SKM-1 (cell line): ENCODE results near the gene NNAT.

ENCODE experiments used
- DNase-seq: peaks from one replicate; lab custom pipeline; 2025; ENCODE audit not compliant: unreplicated experiment; lab: John Stamatoyannopoulos, UW

The NNAT gene

DNA sequence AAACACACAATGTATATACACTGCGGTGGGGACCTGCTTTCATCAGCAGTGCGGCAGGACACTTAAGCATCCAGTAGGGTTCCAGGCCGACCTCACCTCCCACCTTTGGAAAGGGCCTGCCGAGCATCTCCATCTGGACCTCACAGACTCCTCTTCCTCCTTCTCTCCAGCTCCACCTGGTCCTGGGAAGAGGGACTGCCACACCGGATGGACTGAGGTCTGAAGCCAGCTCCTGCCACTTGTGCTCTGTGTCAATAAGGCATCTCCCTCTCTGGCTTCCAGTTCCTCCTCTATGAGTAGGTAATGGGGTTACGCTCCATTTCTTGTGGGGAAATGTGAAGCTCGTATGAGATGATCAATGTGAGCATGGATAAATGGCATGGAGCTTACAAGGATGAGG is 19.1 kb upstream of the NNAT start:
- DNase-seq, result no peak

DNA sequence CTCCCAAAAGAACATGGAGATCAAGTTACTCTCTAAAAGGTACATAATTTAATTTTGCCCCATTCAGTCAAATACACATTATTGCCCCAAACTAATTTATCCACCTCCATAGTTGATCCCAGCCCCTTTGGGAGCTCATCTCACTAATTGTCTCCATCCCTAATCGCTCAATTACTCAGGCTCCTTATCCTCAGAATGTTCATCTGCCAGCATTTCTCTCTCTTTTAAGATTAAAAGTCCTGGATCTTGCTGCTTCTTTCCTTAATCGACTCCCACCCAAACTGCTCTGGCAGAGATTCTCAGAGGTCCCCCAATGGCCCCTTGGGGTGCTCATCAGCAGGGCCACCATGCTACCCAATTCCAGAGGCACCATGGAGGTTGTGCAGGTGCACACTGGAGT is 18.4 kb upstream of the NNAT start:
- DNase-seq, result no peak

DNA sequence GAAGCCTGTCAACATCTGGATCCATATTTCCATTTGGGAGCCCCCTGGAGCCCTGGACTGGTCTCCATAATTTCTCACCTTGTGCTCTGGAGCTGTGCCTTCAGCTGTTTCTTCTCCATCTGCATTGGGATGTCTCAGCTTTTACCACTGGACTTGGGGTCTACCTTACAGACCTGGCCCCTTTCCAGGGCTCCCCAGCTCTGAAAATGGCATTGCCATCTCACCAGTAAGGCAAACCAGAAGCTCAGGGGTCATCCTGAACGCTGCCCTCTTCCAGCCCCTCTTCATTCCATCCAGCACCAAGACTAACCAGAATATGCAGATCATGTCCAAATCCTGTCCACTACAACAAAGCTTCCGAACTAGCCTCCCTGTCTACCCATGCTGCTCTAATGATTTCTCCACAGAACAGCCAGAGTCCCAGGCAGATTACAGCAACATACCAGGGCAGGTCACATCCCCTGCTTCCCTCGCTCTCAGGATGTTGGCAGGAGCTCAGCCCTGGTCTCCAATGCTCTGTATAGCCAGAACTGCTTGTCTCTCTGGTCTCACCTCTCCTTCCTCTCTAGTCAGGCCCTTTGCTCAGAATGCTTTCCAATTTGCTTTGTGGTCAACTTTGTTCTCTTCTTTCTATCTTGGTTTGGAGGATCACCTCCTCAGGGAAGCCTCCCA is 17.7 kb upstream of the NNAT start:
- no peak for DNase-seq

DNA sequence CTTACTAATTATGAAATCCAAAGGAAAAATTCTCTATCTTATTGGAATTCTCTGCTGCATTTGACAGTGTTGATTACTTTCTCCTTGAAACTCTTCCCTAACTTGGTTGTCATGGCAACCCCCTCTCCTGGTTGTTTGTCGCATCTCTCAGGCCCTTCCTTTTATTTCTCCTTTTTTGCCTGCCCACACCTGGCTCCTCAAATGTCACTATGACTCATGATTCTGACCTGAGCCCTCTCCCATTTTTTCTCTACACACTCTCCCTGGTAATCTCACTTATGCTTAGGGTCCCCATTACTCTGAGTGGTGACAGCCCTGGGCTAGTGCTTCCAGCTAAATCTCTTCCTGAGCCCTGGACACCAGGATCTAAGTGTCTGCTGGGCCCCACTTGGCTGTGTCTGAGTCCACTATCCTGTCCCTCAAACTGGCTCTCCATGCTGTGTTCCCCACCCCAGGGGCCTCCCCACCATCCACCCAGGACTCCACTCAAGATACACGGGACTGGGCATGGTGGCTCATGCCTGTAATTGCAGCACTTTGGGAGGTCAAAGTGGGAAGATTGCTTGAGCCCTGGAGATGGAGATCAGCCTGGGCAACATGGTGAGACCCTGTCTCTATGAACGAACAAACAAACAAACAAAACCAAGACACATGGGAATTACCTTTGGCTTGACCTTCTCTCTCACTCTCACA is 16.5 kb upstream of the NNAT start:
- no peak for DNase-seq

DNA sequence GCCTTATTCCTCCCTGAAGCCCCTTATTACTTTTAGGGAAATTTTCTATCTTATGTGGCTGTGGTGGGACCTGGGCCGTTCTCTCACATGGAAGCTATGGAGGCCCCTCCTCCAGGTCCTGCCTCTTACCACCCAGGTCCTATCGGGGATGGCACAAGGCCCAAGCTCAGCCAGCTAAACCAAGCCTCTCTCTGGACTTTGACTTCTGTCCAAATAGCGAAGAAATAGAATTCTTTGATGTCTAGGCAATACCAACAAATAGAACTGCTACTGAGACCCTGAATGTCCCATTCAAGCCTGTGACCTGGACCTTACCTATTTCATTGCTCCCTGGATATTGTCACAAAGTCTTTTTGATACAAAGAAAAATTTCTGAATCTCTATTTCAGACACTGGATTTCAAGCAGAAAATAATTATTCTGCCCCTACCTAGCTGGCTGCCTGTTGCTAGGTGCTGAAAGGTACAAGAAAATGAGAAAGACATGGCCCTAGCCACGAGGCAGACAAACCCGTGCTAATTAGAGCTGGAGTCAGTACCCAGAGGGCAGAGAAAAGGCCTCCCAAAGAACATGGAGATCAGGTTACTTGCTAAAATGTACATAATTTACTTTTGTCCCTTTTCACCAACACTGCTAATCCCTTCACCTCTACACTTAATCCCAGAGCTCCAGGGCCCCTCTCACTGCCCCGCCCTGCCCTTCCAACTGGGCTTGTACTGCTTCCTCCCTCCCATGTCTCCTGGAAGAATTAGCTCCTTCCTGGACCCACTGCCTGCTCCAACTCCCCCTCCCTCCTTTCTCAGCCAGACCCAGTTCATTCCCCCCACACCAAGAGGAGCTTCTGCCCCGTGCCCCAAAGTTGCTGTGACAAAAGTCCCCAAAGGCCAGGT is 15.5 kb upstream of the NNAT start:
- DNase-seq, result no peak

DNA sequence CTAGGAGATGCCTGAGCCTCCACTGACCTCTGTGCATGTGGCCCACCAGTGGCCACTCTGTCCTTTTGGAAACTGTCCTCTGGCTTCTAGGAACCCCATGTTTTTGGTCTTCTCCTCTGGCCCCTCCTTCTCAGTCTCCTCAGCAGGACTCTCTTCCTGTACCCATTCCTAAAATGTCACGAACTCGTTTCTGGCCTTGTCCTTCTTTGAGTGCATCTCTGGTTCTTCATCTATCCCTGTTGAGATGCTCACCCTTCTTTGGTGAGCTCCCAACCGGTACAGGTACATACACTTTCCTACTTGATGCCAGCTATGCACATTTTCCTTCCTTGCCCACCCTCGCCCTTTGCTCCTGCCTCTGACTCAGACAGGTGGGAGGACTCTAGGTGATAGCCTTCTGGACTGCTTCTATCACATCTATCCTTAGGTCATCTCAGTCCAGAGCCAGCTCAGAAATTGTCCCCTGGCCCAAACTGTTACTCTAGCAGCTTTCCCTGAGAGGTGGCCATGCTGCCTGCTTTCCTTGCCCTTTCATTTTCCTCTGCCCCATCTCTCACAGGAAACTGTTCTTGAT is 14.8 kb upstream of the NNAT start:
- DNase-seq, result no peak

DNA sequence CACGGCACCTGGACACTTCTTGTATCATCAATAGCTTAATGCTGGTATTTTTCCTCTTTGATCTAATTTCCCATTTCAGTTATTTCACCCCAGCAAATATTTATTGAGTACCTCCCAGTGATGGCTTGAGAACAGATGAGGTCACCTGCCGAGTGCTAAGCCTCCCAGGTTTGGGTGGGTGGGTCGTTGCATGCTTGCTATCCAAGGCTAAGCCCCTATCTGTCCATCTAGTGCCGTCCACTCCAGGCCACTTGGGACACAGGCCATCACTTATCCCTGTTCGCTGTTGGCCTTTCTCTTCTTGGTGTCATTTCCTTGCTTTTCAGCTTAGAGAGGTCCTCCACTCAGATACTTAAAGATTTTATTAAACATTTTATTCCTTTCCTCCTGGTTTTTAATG is 10.8 kb upstream of the NNAT start:
- no peak for DNase-seq

DNA sequence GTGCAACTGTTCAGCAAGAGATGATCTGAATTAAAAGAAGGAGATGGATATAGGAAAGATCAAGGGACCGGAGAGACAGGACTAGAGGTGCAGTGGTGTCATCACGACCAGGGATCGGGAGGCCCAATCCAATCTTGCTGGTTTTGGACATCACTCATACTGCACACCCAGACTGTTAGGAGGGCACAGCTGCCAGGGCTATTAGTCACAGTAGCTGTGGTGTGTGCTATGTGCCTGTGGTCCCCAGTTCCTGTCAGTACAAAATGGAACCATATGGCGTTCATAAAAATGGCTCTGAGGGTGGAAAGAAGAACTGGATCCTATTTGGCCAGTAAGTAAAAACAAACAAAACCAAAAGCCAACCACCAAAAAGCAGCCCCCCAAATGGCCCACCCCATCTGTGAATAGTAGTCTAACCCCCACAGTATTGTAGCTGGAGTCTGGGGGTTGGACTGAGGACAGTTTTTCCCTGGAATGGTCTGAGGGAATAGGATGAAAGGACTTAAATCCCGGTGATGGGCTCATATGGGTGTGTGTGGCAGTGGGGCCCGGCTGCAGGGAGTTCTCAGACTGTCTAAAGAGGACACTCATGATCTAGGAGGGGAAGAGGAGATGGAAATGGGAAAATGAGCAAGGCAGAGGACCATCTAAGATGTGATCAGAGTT is 9.3 kb upstream of the NNAT start:
- DNase-seq, result no peak

DNA sequence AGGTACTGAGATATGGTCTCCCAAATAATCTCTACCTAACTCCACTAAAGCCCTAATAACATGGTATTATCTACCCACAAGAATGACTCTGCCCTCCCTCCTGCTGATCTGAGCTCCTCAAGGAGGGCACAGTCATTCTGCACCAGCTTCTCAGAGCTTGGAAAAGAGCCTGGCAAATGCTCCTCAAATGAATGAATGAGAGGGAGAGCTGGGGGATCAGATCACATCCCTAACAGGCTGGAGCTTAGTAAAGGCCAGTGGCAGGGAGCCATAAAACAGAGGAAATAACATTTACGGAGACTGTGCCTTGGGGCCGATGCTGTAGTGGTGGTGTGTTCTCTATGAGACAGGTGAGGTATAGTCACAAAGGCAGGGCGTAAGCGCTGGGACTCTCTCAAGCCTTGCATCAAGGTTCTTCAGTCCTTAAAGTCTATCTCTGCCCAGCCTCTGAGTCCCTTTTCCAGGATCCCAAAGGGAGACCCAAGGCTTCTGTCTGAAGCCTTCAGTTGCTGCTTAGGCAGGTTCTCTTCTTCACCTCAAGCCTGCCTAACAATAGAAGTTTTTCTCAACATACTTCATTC is 7.2 kb upstream of the NNAT start:
- DNase-seq, result no peak

DNA sequence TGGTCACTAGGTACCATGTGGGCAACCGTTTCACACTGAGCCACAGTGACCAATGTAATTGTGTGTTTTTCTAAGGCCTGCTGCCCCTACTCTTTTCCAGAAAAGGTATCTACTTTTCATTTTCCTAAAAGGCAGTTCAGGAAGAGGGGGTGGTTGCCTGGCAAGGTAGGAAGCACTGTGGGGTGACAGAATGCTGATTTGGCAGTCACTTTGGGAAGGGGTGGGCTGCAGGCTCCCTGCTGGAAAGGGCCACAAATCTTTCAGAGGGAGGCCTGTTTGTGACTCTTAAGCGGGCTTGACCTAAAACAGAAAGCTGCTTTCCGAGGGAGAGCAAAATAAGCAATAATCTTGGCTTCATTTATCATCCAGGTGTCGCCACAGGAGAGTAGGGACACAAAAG is 5.2 kb upstream of the NNAT start:
- no peak for DNase-seq

DNA sequence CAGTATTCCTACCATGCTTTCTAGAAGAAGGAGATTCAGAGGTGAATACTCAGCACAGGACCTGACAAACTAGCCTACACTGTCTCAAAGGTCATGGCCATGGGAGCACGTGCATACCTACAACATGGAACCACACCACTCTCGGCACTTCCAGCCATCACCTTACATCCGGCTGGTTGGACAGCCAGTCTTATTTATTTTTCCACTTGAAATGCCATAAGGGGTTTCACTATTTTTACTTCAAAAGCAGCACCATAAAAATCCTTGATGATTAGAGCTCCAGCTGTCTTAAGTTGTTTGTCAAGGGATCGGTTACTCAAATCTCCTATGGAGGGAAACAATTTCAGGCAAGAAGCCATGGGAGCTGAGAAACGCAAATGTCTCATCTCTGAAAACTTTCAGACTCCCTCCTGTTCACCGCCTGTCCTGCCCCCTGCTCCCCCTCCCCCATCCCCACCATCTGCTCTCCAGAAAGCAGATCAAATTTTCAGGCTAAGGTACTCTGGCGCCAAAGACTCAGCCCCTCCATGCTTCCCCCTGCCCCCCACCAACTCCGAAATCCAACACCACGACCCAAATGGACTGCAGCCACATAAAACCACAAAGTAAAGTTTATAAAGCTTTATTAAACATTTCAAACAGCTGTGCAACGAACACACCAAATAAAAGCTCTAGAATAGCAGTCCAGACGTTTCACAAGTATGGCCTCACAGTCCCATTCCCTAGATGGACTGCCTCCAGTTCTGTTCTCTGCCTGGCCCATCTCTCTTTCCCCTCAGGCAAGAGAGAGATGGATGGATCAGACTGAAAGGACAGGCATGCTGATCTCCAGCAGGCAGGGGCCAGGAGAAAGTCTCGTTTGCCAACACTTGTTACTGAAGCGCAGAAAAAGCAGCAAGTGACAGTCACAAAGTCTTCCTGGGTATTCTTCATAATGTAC is 4.0 kb upstream of the NNAT start:
- DNase-seq, result no peak

DNA sequence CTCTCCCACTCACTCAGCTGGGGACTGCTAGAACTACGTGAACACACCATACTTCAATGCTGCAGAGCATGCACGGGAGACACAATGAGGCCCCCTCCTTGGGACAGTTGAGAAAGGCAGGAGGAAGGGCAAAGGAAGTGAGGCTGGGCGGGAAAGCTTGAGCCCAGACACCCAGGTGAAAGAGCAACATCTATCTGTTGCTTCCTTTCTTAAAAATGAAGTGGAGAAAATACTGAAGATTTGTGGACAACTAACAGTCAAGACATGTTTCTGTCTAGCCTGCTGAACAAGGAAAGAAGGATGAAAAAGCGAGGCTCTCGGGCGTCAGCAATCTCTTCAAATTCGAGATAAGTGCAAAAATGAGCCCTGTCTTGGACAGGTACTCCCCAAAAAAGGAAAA is 3.0 kb upstream of the NNAT start:
- DNase-seq, result no peak

DNA sequence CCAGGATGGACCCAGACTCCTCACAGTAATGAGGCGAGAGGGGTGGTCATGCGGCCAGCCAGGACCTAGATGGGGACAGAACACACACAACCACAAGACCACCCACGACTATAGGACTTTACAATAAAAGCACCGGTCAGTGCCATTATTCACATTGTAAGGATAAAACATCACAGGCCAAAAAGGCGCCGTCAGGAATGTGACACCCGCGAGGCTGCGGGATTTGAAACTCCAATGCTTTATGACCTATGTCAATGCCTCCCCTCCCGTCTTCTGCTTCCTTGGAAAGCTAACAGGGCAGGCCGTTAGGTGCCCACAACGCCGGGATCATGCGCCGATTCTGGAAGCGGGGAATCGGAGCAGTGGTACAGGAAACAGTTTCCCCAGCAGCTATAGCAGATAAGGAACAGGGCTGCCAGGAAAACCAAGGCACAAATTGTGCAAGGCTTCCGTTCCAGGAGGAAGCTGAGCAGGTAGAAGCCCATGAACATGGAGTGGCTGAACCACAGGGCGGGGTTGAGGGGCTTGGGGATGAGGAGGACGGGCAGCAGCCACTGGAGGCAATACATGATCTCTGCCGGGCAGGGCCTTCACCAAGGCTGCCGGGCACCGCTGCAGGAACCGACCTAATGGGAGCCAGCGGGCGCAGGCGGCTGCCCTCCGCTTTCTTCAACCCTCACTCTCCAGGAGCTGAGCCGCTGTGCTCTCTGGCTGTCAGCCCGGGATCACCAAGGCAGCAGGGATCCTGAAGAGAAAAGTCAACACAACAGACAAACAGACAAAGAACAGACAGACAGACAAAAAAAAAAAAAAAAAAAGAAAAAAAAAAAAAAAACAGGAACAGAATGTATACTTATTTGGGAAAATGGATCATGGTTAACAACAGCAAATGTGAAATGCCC is 2.2 kb upstream of the NNAT start:
- DNase-seq, result no peak

DNA sequence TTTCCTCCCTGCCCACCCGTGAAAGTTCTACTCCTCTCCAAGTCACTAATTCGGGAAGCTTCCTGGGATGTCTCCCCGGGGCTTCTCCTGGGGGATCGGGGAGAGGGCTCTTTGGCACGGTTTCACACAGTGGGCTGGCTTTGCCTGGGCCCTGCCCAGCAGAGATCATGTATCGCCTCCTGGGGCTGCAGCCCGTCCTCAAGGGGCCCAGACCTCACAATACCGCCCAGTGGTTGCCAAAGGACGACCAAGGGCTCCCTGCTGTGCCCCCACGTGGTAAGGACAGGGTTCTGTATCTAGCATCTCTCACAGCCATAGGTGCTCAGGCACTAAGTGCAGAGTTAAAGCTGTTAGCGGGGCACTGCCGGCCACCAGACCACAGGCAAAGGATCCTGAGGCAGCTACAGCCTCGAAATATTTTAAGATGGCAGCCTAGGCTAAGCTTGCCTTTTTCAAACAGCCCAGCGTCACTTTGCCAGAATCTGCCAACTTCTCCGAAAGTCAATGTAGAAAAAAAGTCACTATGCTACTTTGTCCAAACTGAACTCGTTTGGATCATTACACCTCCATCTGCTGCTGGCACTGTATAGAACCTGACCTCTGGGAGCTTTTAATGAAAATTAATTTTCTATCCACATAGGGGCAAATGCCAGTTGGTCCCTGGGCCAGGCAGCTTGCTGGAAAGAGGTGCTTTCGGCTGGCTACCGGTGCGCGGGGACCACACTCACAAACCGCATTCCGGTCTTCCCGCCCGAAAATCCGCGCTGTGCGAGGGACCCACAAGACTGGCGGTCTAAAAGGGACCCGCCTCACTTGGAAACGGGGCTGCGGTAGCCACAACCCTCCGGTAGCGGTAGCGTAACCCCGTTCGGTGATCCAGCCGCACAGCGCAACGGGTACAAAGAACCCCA is 1.3 kb upstream of the NNAT start:
- no peak for DNase-seq

DNA sequence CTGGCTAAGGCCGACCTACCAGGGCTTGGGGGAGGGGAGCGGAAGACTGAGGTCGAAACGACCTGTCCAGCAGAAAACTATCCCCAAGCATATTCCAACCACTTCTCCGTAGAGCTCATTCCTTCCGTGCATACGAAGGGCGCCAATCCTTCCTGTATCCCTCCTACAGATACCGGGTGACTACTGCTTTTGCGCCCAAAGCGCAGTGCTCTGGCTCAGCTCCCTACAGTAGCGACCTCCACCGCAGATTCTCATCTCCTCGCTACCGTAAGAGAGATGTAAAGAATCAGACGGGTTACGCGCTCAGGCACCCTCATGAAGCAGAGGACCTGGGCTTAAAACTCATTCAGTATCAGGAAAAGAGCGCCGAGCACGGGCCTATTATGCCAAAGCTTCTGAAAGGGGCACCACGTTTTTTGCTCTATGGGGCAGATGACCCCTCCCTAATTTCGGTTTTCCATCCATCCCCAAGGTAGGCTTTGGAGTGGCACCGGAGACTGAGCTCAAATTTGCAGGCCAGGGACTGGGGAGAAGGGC is 563 bp upstream of the NNAT start:
- DNase-seq, result no peak

DNA sequence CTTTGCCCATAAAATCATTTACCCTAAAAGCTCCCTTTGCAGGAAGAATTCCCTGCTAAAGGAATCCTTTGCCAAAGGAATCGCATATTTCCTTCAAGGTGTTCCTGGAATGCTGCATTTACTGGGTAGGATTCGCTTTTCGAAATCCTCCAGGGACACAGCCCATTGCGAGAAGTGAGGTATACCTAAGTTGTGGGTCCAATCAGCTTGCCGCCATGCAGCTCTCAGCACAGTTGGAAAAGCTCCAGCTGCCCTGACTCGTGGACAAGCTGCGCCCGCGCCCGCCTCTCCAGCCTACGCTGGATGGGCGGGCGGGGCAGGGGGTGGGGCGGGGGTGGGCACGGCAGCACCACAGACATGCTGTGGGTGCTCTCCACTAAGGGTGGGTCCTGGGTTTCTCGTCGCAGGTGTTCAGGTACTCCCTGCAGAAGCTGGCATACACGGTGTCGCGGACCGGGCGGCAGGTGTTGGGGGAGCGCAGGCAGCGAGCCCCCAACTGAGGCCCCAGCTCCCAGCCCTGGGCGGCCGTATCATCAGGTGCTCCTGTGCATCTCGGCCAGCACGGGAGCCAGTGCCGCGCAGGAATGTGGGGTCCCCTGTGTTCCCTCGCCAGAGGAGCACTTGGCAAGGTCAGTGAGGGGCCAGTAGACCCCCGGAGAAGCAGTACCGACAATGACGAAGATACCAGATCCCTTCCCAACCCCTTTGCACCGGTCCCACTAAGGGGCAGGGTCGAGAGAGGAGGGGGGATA is 1.4 kb downstream of the NNAT start:
- DNase-seq, result no peak

DNA sequence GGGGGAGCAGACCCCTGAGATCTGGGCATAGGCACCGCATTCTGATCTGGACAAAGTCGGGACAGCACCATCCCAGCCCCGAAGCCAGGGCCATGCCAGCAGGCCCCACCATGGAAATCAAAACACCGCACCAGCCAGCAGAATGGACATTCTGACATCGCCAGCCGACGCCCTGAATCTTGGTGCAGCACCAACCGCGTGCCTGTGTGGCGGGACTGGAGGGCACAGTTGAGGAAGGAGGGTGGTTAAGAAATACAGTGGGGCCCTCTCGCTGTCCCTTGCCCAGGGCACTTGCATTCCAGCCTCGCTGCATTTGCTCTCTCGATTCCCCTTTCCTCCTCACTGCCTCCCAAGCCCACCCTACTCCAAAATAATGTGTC is 2.0 kb downstream of the NNAT start:
- DNase-seq, result no peak
